GM12872 (cell line): Measurements from ENCODE around the gene C19orf53.

Source experiments
- CTCF ChIP-seq: IDR thresholded peaks from 3 replicates; pipeline ENCODE4 v1.5.1; 2011; ENCODE audit warnings: low read depth, mild to moderate bottlenecking, low read length, moderate library complexity; ENCODE audit not compliant: insufficient read depth

The C19orf53 gene

GRCh38 chr19:13756210-13756609, 18.0 kb upstream of the C19orf53 start:
- TF ChIP-seq CTCF = no peak

- TF ChIP-seq CTCF = no peak
Measured at GRCh38 chr19:13757805-13758772, 16.2 kb upstream of the C19orf53 start.

- no peak for TF ChIP-seq CTCF
Measured at GRCh38 chr19:13758795-13759194, 15.5 kb upstream of the C19orf53 start.

- TF ChIP-seq CTCF = peak; percentile 17; the same call in 1 of the 3 replicates
Measured at GRCh38 chr19:13761423-13761822, 12.8 kb upstream of the C19orf53 start.

GRCh38 chr19:13762635-13763235, 11.5 kb upstream of the C19orf53 start:
- no peak for TF ChIP-seq CTCF

GRCh38 chr19:13763265-13763664, 11.0 kb upstream of the C19orf53 start:
- no peak for TF ChIP-seq CTCF

- TF ChIP-seq CTCF = no peak
Measured at GRCh38 chr19:13764101-13764807, 10.0 kb upstream of the C19orf53 start, which contains the start of gene MRI1. Gene MRI1, plus strand, starts transcription at chr19:13764522. Its CDS starts 67 bp downstream, at chr19:13764589.
